GM23338 (cell line): ENCODE data around the gene LCN6. TPM values are rescaled to one million over a fixed set of nuclear protein-coding genes. Genes with fewer than 3 reads are reported as not detected.

Experiments used
- ATAC-seq: fragments of 200-7000 bp; cut with Tn5 transposase; 3 replicates; pipeline ENCODE4 v1.9.1; 2020
- DNase-seq: peaks from one replicate; pipeline ENCODE4 v3.0.0-alpha.2; 2015; ENCODE audit warnings: low spot score
- H2AFZ ChIP-seq: fragments of 200-600 bp; sonication (generic); 2 replicates; pipeline ENCODE4 v1.8.0; 2016; ENCODE audit warnings: antibody characterized with exemption, mild to moderate bottlenecking, moderate library complexity
- H3F3A ChIP-seq: fragments of 200-600 bp; sonication (generic); replicated peaks from 2 replicates; pipeline ENCODE4 v1.8.0; 2017; ENCODE audit warnings: antibody characterized with exemption, mixed run types, low read depth
- H3K27ac ChIP-seq: fragments of 200-600 bp; sonication (generic); 2 replicates; pipeline ENCODE4 v1.6.1; 2016; ENCODE audit warnings: low read depth
- H3K27me3 ChIP-seq: fragments of 200-600 bp; sonication (generic); 2 replicates; pipeline ENCODE4 v1.8.0; 2016; ENCODE audit warnings: mild to moderate bottlenecking, mixed run types, moderate library complexity; ENCODE audit not compliant: insufficient read depth
- H3K36me3 ChIP-seq: fragments of 200-600 bp; sonication (generic); 2 replicates; pipeline ENCODE4 v1.8.0; 2016; ENCODE audit warnings: mild to moderate bottlenecking; ENCODE audit not compliant: insufficient read depth
- H3K4me1 ChIP-seq: fragments of 200-600 bp; sonication (generic); 2 replicates; pipeline ENCODE4 v1.8.0; 2016; ENCODE audit warnings: mild to moderate bottlenecking, moderate library complexity; ENCODE audit not compliant: insufficient read depth
- H3K4me2 ChIP-seq: fragments of 200-600 bp; sonication (generic); 2 replicates; pipeline ENCODE4 v1.7.1; 2017; ENCODE audit warnings: mixed run types
- H3K4me3 ChIP-seq: fragments of 200-600 bp; sonication (generic); 2 replicates; pipeline ENCODE4 v1.6.1; 2016; ENCODE audit warnings: mixed run types
- H3K79me2 ChIP-seq: fragments of 200-600 bp; sonication (generic); replicated peaks from 2 replicates; pipeline ENCODE4 v1.8.0; 2017; ENCODE audit warnings: mild to moderate bottlenecking; ENCODE audit not compliant: insufficient read depth
- H3K9me2 ChIP-seq: fragments of 200-600 bp; sonication (generic); 2 replicates; pipeline ENCODE4 v1.8.0; 2017; ENCODE audit not compliant: insufficient read depth
- H4K20me1 ChIP-seq: fragments of 200-600 bp; sonication (generic); replicated peaks from 2 replicates; pipeline ENCODE4 v1.8.0; 2017; ENCODE audit warnings: mild to moderate bottlenecking; ENCODE audit not compliant: insufficient read depth
- H3K27ac Mint-ChIP-seq: 2 replicates; pipeline ENCODE4 v1.8.0; 2020; ENCODE audit warnings: inconsistent platforms, mild to moderate bottlenecking, moderate library complexity, mixed read lengths
- H3K27me3 Mint-ChIP-seq: 3 replicates; pipeline ENCODE4 v1.8.0; 2022; ENCODE audit warnings: low read depth, mild to moderate bottlenecking, moderate library complexity, mixed read lengths, inconsistent platforms; ENCODE audit not compliant: insufficient read depth, poor library complexity
- H3K36me3 Mint-ChIP-seq: 3 replicates; pipeline ENCODE4 v1.8.0; 2021; ENCODE audit warnings: low read depth, mild to moderate bottlenecking, inconsistent platforms, moderate library complexity, mixed read lengths
- H3K4me1 Mint-ChIP-seq: 3 replicates; pipeline ENCODE4 v1.8.0; 2020; ENCODE audit warnings: mild to moderate bottlenecking, inconsistent platforms, mixed read lengths
- H3K4me3 Mint-ChIP-seq: 3 replicates; pipeline ENCODE4 v1.8.0; 2021; ENCODE audit warnings: moderate library complexity, mild to moderate bottlenecking, inconsistent platforms, mixed read lengths
- H3K9me3 Mint-ChIP-seq: 3 replicates; pipeline ENCODE4 v1.8.0; 2020; ENCODE audit warnings: moderate library complexity, mild to moderate bottlenecking, inconsistent platforms, mixed read lengths
- CREB1 ChIP-seq: fragments of 250-450 bp; sonication (Bioruptor Pico); IDR thresholded peaks from 2 replicates; pipeline ENCODE4 v1.5.0; 2020; ENCODE audit warnings: low read depth, mild to moderate bottlenecking, moderate library complexity
- EZH2 ChIP-seq: fragments of 200-600 bp; sonication (generic); IDR thresholded peaks from one replicate; pipeline ENCODE4 v1.8.0; 2017; ENCODE audit warnings: antibody characterized with exemption, mild to moderate bottlenecking, low read depth; ENCODE audit not compliant: unreplicated experiment
- EZH2phosphoT487 ChIP-seq: fragments of 200-600 bp; sonication (generic); IDR thresholded peaks from one replicate; pipeline ENCODE4 v1.8.1; 2018; ENCODE audit warnings: antibody characterized with exemption; ENCODE audit not compliant: unreplicated experiment
- JUNB ChIP-seq: IDR thresholded peaks from one replicate; pipeline ENCODE4 v1.6.1; 2016; ENCODE audit warnings: antibody characterized with exemption; ENCODE audit not compliant: unreplicated experiment
- NANOG ChIP-seq: IDR thresholded peaks from 2 replicates; pipeline ENCODE4 v1.6.1; 2016; ENCODE audit warnings: antibody characterized with exemption, borderline replicate concordance
- POLR2AphosphoS5 ChIP-seq: IDR thresholded peaks from 2 replicates; pipeline ENCODE4 v1.6.1; 2016; ENCODE audit warnings: antibody characterized with exemption, low read depth
- STAT1 ChIP-seq: IDR thresholded peaks from one replicate; pipeline ENCODE4 v1.6.1; 2016; ENCODE audit warnings: antibody characterized with exemption; ENCODE audit not compliant: unreplicated experiment
- ZNF114 ChIP-seq: fragments of 250-450 bp; sonication (Bioruptor Pico); IDR thresholded peaks from 2 replicates; pipeline ENCODE4 v1.5.0; 2020; ENCODE audit warnings: mild to moderate bottlenecking, moderate library complexity
- ZNF331 ChIP-seq: fragments of 250-450 bp; sonication (Bioruptor Pico); IDR thresholded peaks from 2 replicates; pipeline ENCODE4 v1.5.0; 2020; ENCODE audit warnings: low read depth, mild to moderate bottlenecking, moderate library complexity
- polyA plus RNA-seq: library from polyadenylated mRNA; unstranded; fragments of >200 nt; fragmentation: Nextera tagmentation; extraction: Ambion mirVana; gene quantifications from 2 replicates; pipeline ENCODE4 v1.2.1, GENCODE V29; 2016
- total RNA-seq: library from RNA; depleted of rRNA; stranded (reverse); fragments of >200 nt; shearing (Covaris generic); gene quantifications from 2 replicates; pipeline ENCODE4 v1.2.3, GENCODE V29; 2014
- TF ChIP-seq, protein P1 (sequence below): fragments of 250-450 bp; sonication (Bioruptor Pico); IDR thresholded peaks from 2 replicates; pipeline ENCODE4 v1.5.0; 2020; ENCODE audit warnings: mild to moderate bottlenecking, moderate library complexity
- TF ChIP-seq, protein P2 (sequence below): IDR thresholded peaks from one replicate; pipeline ENCODE4 v1.6.1; 2018; ENCODE audit warnings: antibody characterized with exemption; ENCODE audit not compliant: unreplicated experiment
- TF ChIP-seq, protein P3 (sequence below), 2 experiments: fragments of 200-600 bp in 1 of 2; sonication (generic) in 1 of 2; conservative IDR thresholded peaks; 2 replicates each; pipeline versions ENCODE4 v1.5.1 to v1.6.1; 2016 to 2017; ENCODE audit warnings: antibody characterized with exemption in 2 of 2, low read depth in 2 of 2, mild to moderate bottlenecking in 2 of 2, moderate library complexity in 1 of 2
- TF ChIP-seq, protein P4 (sequence below): IDR thresholded peaks from 2 replicates; pipeline ENCODE4 v1.6.1; 2016; ENCODE audit warnings: antibody characterized with exemption

LCN6 gene
- total and polyA plus RNA-seq, 2 experiments from 2014 or later = not detected

DNA sequence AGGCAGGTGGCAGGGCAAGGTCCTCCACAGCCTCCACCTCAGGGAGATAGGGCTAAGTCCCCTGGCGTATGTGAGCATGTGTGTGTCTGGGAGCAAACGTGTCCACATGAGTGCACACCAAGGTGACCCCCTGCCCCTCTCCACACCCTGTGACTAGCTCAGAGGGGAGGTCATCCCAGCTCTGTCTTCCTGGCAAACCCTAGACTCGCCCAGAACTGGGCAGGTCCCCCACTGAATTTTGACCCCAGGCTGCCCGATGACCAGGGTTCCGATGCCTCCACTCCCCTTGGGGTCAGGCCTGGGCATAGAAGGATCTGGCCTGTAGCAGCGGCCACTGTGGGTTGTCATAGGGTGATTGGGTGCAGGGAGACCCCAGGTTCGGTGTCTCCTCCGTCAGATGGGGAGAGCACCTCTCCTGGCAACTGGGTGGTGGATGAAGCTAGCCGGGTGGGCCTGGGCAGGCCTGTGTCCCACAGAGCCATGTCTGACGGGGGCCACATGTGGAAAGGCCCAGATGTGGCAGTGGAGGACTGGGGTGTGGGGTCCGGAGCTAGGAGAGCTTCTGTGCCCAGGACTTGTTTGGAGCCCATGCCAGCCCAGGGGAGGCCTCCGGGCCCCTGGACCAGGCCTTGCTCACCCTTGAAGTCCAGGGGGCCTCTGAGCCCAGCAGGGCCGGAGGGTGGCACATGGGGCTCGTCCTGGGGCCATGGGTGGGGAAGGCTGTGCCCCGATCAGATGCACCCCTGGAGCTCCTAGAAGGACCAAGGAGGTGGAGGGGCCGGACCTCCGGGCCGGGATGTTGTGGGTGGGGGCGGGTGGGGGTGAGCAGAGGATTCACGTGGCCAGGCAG is 29.8 kb downstream of the LCN6 start:
- TF ChIP-seq ZNF114 (CRISPR knock-in tag) = no peak
- TF ChIP-seq ZNF331 (CRISPR knock-in tag) = no peak
- TF ChIP-seq, protein P1, sequence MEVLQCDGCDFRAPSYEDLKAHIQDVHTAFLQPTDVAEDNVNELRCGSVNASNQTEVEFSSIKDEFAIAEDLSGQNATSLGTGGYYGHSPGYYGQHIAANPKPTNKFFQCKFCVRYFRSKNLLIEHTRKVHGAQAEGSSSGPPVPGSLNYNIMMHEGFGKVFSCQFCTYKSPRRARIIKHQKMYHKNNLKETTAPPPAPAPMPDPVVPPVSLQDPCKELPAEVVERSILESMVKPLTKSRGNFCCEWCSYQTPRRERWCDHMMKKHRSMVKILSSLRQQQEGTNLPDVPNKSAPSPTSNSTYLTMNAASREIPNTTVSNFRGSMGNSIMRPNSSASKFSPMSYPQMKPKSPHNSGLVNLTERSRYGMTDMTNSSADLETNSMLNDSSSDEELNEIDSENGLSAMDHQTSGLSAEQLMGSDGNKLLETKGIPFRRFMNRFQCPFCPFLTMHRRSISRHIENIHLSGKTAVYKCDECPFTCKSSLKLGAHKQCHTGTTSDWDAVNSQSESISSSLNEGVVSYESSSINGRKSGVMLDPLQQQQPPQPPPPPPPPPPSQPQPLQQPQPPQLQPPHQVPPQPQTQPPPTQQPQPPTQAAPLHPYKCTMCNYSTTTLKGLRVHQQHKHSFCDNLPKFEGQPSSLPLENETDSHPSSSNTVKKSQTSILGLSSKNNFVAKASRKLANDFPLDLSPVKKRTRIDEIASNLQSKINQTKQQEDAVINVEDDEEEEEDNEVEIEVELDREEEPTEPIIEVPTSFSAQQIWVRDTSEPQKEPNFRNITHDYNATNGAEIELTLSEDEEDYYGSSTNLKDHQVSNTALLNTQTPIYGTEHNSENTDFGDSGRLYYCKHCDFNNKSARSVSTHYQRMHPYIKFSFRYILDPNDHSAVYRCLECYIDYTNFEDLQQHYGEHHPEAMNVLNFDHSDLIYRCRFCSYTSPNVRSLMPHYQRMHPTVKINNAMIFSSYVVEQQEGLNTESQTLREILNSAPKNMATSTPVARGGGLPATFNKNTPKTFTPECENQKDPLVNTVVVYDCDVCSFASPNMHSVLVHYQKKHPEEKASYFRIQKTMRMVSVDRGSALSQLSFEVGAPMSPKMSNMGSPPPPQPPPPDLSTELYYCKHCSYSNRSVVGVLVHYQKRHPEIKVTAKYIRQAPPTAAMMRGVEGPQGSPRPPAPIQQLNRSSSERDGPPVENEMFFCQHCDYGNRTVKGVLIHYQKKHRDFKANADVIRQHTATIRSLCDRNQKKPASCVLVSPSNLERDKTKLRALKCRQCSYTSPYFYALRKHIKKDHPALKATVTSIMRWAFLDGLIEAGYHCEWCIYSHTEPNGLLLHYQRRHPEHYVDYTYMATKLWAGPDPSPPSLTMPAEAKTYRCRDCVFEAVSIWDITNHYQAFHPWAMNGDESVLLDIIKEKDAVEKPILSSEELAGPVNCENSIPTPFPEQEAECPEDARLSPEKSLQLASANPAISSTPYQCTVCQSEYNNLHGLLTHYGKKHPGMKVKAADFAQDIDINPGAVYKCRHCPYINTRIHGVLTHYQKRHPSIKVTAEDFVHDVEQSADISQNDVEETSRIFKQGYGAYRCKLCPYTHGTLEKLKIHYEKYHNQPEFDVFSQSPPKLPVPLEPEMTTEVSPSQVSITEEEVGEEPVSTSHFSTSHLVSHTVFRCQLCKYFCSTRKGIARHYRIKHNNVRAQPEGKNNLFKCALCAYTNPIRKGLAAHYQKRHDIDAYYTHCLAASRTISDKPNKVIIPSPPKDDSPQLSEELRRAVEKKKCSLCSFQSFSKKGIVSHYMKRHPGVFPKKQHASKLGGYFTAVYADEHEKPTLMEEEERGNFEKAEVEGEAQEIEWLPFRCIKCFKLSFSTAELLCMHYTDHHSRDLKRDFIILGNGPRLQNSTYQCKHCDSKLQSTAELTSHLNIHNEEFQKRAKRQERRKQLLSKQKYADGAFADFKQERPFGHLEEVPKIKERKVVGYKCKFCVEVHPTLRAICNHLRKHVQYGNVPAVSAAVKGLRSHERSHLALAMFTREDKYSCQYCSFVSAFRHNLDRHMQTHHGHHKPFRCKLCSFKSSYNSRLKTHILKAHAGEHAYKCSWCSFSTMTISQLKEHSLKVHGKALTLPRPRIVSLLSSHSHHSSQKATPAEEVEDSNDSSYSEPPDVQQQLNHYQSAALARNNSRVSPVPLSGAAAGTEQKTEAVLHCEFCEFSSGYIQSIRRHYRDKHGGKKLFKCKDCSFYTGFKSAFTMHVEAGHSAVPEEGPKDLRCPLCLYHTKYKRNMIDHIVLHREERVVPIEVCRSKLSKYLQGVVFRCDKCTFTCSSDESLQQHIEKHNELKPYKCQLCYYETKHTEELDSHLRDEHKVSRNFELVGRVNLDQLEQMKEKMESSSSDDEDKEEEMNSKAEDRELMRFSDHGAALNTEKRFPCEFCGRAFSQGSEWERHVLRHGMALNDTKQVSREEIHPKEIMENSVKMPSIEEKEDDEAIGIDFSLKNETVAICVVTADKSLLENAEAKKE (CRISPR knock-in tag) = no peak
- TF ChIP-seq JUNB = no peak
- TF ChIP-seq, protein P2, sequence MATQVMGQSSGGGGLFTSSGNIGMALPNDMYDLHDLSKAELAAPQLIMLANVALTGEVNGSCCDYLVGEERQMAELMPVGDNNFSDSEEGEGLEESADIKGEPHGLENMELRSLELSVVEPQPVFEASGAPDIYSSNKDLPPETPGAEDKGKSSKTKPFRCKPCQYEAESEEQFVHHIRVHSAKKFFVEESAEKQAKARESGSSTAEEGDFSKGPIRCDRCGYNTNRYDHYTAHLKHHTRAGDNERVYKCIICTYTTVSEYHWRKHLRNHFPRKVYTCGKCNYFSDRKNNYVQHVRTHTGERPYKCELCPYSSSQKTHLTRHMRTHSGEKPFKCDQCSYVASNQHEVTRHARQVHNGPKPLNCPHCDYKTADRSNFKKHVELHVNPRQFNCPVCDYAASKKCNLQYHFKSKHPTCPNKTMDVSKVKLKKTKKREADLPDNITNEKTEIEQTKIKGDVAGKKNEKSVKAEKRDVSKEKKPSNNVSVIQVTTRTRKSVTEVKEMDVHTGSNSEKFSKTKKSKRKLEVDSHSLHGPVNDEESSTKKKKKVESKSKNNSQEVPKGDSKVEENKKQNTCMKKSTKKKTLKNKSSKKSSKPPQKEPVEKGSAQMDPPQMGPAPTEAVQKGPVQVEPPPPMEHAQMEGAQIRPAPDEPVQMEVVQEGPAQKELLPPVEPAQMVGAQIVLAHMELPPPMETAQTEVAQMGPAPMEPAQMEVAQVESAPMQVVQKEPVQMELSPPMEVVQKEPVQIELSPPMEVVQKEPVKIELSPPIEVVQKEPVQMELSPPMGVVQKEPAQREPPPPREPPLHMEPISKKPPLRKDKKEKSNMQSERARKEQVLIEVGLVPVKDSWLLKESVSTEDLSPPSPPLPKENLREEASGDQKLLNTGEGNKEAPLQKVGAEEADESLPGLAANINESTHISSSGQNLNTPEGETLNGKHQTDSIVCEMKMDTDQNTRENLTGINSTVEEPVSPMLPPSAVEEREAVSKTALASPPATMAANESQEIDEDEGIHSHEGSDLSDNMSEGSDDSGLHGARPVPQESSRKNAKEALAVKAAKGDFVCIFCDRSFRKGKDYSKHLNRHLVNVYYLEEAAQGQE = no peak
- TF ChIP-seq POLR2AphosphoS5 = no peak
- TF ChIP-seq, protein P3, sequence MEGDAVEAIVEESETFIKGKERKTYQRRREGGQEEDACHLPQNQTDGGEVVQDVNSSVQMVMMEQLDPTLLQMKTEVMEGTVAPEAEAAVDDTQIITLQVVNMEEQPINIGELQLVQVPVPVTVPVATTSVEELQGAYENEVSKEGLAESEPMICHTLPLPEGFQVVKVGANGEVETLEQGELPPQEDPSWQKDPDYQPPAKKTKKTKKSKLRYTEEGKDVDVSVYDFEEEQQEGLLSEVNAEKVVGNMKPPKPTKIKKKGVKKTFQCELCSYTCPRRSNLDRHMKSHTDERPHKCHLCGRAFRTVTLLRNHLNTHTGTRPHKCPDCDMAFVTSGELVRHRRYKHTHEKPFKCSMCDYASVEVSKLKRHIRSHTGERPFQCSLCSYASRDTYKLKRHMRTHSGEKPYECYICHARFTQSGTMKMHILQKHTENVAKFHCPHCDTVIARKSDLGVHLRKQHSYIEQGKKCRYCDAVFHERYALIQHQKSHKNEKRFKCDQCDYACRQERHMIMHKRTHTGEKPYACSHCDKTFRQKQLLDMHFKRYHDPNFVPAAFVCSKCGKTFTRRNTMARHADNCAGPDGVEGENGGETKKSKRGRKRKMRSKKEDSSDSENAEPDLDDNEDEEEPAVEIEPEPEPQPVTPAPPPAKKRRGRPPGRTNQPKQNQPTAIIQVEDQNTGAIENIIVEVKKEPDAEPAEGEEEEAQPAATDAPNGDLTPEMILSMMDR (conservative IDR thresholded peaks at IDR 0.05; ENCODE audit: low read depth in 2 of 2) = no peak
- TF ChIP-seq, protein P4, sequence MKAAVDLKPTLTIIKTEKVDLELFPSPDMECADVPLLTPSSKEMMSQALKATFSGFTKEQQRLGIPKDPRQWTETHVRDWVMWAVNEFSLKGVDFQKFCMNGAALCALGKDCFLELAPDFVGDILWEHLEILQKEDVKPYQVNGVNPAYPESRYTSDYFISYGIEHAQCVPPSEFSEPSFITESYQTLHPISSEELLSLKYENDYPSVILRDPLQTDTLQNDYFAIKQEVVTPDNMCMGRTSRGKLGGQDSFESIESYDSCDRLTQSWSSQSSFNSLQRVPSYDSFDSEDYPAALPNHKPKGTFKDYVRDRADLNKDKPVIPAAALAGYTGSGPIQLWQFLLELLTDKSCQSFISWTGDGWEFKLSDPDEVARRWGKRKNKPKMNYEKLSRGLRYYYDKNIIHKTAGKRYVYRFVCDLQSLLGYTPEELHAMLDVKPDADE = no peak
- TF ChIP-seq EZH2 = no peak
- no peak for TF ChIP-seq EZH2phosphoT487
- no peak for TF ChIP-seq STAT1
- TF ChIP-seq NANOG = no peak
- TF ChIP-seq CREB1 (CRISPR knock-in tag) = no peak
- H3K9me3 Mint-ChIP-seq = no peaks in the 10 kb centered on the region
- no peaks in the 10 kb centered on the region for H3K27me3 ChIP-seq
- H3K27ac Mint-ChIP-seq = no peak overlapping the region
- peaks cover 8% of the 10 kb centered on the region for H4K20me1 ChIP-seq
- no peak overlapping the region for H3K4me2 ChIP-seq
- H3K4me1 ChIP-seq = no peaks in the 10 kb centered on the region; the same call in 1 of the 2 replicates
- DNase-seq (no peak), ATAC-seq (no peak)
- peaks cover 6% of the 10 kb centered on the region; the same call in 1 of the 2 replicates for H3K79me2 ChIP-seq
- no peaks in the 10 kb centered on the region for H3K9me2 ChIP-seq
- peaks cover 11% of the 10 kb centered on the region for H3F3A ChIP-seq
- no peak overlapping the region for H3K4me3 ChIP-seq
- peaks cover 5% of the 10 kb centered on the region; the same call in 2 of the 3 replicates for H3K4me1 Mint-ChIP-seq
- peaks cover 23% of the 10 kb centered on the region for H3K27me3 Mint-ChIP-seq
- H3K4me3 Mint-ChIP-seq = no peak overlapping the region
- peaks cover 12% of the 10 kb centered on the region for H3K36me3 Mint-ChIP-seq
- no peaks in the 10 kb centered on the region for H3K36me3 ChIP-seq
- H3K27ac ChIP-seq = no peak overlapping the region
- H2AFZ ChIP-seq = no peak overlapping the region
